Small intestine (tissue), 7 donors: ENCODE data around the gene NRXN3. TPM values are rescaled to one million over a fixed set of nuclear protein-coding genes. Genes with fewer than 3 reads are reported as not detected.

Experiments used
- DNase-seq, 2 donors: peaks; one replicate each; pipeline versions ENCODE4 v3.0.0 to v3.0.0-alpha.2; 2013
- FAIRE-seq: peaks from 2 replicates; lab custom pipeline; 2012; peaks lifted over from hg19 to GRCh38; lab: Jason Lieb, UNC
- H3K27ac ChIP-seq, 3 donors: one replicate each; pipeline ENCODE4 v1.5.1; 2013; ENCODE audit warnings: low read length in 2 of 3, mild to moderate bottlenecking in 2 of 3, control low read depth in 1 of 3, inconsistent platforms in 1 of 3, low read depth in 1 of 3, moderate library complexity in 1 of 3
- H3K27me3 ChIP-seq, 3 donors: one replicate each; pipeline ENCODE4 v1.6.1; 2013; ENCODE audit warnings: low read length in 3 of 3, inconsistent platforms in 1 of 3; ENCODE audit not compliant: control insufficient read depth in 3 of 3, insufficient read depth in 3 of 3
- H3K36me3 ChIP-seq, 3 donors: one replicate each; pipeline ENCODE4 v1.6.1; 2013; ENCODE audit warnings: low read length in 3 of 3, inconsistent platforms in 1 of 3, low read depth in 1 of 3, mild to moderate bottlenecking in 1 of 3, moderate library complexity in 1 of 3; ENCODE audit not compliant: control insufficient read depth in 3 of 3, insufficient read depth in 2 of 3
- H3K4me1 ChIP-seq, 3 donors: one replicate each; pipeline ENCODE4 v1.6.1; 2013; ENCODE audit warnings: low read length in 2 of 3, inconsistent platforms in 1 of 3, low read depth in 1 of 3, mild to moderate bottlenecking in 1 of 3, moderate library complexity in 1 of 3; ENCODE audit not compliant: control insufficient read depth in 3 of 3, insufficient read depth in 2 of 3
- H3K4me3 ChIP-seq, 3 donors: one replicate each; pipeline ENCODE4 v1.5.1; 2013; ENCODE audit warnings: low read length in 3 of 3, control low read depth in 1 of 3, inconsistent platforms in 1 of 3, low read depth in 1 of 3, mild to moderate bottlenecking in 1 of 3, moderate library complexity in 1 of 3
- H3K9me3 ChIP-seq, 2 donors: one replicate each; pipeline ENCODE4 v1.6.1; 2013; ENCODE audit warnings: low read depth in 1 of 2, low read length in 1 of 2; ENCODE audit not compliant: control insufficient read depth in 2 of 2, insufficient read depth in 1 of 2
- WGBS, 3 donors: extraction: QIAGEN DNeasy Blood & Tissue Kit; methylation state at CpG; one replicate each; pipeline ENCODE4 v1.1.7; 2013; 5-methylcytosine and 5-hydroxymethylcytosine counted together
- polyA plus RNA-seq, 4 donors: library from polyadenylated mRNA; stranded (reverse) in 3 of 4; unstranded in 1 of 4; fragments of 200-250 nt in 3 of 4; fragments of 120-200 nt in 1 of 4; gene quantifications; one replicate each; pipeline versions ENCODE4 v1.2.1 to v1.2.3, GENCODE V29; 2013
- donor health status: healthy with polysubstance abuse.
- donor health status: control.
- donor health status: control.
- donor health status: Bipolar disorder and iron deficiency.
- donor health status: healthy.

NRXN3 gene
- polyA plus RNA-seq, 4 donors = 2.3 TPM; not detected in 2

DNA sequence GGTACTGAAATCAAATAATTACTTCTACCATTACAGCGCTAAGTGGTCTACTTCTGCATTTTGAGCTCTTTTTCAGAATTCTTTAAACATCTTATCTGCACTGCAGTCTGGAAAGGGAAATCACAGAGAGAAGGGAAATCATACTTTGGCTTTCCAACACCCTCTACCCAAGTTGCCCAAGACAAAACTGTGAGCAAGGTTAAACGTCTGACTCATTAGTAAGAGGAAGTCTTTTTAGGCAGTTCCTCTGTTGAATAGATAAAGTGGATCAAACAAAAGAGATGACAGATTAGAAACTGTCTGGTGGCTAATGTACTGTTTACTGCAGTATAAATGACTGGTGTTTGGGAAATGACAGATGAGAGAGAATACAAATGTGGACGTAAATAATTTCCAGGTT lies 858.1 kb downstream of the NRXN3 start:
- no peaks in the 10 kb centered on the region for H3K9me3 ChIP-seq
- no peaks in the 10 kb centered on the region for H3K27me3 ChIP-seq
- H3K4me1 ChIP-seq = no peaks in the 10 kb centered on the region
- H3K27ac ChIP-seq = no peak overlapping the region
- DNase-seq (no peak), FAIRE-seq (no peak)
- 44 to 59% (median 52%) methylated on average over 3 of the region's 3 CpGs for whole genome bisulfite sequencing, 3 donors
- H3K36me3 ChIP-seq = no peaks in the 10 kb centered on the region
- H3K4me3 ChIP-seq = no peak overlapping the region

DNA sequence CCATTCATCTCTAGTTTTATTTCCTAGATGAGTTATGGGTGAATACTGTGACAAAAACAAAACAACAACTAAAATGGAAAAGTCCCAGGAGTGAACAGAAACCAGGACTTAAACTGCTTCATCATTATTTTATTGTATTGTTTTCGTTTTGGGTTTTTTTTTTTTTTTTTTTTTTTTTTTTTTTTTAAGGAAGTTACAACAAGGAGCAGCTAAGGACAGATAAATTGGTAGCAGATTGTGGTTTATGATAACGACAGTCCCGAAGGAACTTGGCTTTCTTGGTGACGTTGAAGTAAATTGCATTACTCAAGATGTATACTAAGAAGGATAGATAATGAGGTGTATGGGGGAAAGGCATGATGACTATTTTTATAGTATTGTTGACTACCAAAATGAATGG lies 866.3 kb downstream of the NRXN3 start:
- WGBS, 3 donors = 62 to 76% (median 68%) methylated on average over 4 of the region's 4 CpGs
- Histone ChIP-seq H3K36me3 (no peaks in the 10 kb centered on the region), H3K9me3 (peaks cover 0 to 4% of the 10 kb centered on the region in 2 donors), H3K27me3 (no peaks in the 10 kb centered on the region), H3K27ac (no peak overlapping the region), H3K4me3 (no peak overlapping the region), H3K4me1 (no peaks in the 10 kb centered on the region)
- DNase-seq (no peak), FAIRE-seq (no peak)

DNA sequence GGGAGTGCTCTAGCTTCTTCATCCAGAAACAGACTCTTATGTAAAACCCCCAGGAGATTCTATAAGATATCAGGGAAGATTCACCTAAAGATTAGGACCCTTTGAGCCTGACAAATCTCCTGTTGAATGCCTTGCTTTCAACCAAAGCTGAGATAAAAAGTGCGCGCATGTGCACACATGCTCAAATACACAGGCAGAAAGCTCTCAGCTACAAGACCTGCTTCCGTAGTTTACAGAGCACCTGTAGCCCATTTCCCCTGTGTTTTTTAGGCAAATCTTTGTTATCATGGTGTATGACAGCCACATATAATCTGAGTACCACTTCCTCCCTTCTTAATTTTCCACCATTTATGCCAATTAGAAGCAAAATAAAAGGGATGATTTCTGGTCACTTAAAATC lies 866.9 kb downstream of the NRXN3 start:
- no peaks in the 10 kb centered on the region for H3K4me1 ChIP-seq
- peaks cover 0 to 4% of the 10 kb centered on the region in 2 donors for H3K9me3 ChIP-seq
- DNase-seq (no peak), FAIRE-seq (no peak)
- no peaks in the 10 kb centered on the region for H3K27me3 ChIP-seq
- no peak overlapping the region for H3K4me3 ChIP-seq
- no peak overlapping the region for H3K27ac ChIP-seq
- no peaks in the 10 kb centered on the region for H3K36me3 ChIP-seq
- WGBS, 3 donors = 72 to 90% (median 84%) methylated on average over 3 of the region's 3 CpGs

DNA sequence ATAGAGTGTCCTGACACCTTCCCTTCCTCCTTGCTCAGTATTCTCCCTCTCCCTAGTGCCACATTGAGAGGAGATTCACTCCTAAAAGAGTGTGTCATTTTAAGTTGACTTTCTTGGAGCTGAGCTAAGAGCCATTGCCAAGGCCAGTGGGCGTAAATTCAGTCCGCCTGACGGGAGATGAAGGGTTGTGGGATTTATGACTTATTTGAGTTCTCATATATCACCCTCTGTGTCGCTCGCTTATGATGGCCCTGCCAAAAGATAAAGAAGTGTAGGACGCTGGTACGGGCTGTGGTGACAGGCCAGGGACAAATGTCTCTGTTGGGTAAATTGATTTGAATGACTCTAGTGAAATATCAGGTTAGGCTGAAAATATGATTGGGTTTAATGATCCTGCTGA lies 867.4 kb downstream of the NRXN3 start:
- H3K4me1 ChIP-seq = no peaks in the 10 kb centered on the region
- H3K27ac ChIP-seq = no peak overlapping the region
- FAIRE-seq (no peak), DNase-seq (no peak)
- H3K27me3 ChIP-seq = no peaks in the 10 kb centered on the region
- peaks cover 0 to 4% of the 10 kb centered on the region in 2 donors for H3K9me3 ChIP-seq
- 21 to 59% (median 41%) methylated on average over 7 of the region's 7 CpGs for WGBS, 3 donors
- H3K4me3 ChIP-seq = no peak overlapping the region
- H3K36me3 ChIP-seq = no peaks in the 10 kb centered on the region

DNA sequence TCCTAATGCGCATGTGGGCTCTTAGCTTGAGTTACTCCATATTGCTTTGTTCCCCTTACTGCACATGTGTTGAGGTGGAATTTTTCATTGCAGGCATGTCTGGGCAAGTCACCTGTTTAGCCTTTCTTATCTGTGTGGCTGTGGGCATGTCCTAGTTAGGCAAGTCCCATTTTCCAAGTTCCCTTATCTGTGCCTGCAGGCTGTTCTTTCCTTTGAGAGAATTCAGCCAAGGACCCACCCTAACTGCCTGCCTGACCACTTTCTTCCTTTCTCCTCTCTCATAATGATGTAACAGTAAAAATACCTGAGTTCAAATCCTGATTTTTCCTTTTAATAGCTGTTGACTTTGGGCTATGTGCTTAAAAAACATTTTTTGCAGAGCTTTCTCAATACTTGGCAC lies 870.6 kb downstream of the NRXN3 start:
- no peak for DNase-seq
- FAIRE-seq = no peak
- peaks cover 0 to 4% of the 10 kb centered on the region in 2 donors for H3K9me3 ChIP-seq
- no peaks in the 10 kb centered on the region for H3K4me1 ChIP-seq
- no peaks in the 10 kb centered on the region for H3K36me3 ChIP-seq
- H3K27ac ChIP-seq = no peak overlapping the region
- WGBS, 3 donors = 90 to 98% (median 92%) methylated on average over 1 of the region's 1 CpG
- H3K27me3 ChIP-seq = no peaks in the 10 kb centered on the region
- no peak overlapping the region for H3K4me3 ChIP-seq

DNA sequence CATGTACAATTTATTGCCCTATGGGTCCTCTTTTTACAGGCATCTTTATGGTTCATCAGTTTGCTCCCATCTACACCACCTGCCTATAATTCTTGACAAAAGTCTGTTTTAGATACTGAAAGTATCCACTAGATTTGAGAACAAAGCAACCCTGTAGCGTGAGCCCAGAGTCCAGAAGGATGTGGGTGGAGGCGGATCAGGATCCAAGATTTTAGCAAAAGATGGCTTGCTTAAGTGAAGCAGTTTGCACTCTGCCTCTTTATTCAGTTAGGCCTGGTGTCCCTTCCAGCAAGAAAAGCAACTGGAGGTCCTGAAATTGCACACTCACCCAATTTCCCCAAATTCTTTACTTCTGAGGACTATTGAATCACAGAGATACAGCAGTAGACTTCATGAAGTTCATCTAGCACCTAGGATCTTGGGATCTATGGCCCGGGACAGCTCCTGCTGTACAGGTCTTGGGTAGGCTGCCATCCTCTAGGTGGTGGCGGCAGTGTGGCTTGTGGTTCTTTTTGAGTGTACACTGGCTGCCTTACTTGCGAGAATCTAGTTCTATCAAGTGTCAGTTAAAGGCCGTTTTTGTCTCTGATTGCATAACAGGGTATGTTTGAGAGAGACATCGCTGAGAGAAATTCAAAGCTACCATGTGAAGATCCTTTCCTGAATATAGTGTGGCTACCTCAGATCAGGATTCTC lies 873.2 kb downstream of the NRXN3 start:
- DNase-seq = no peak
- no peaks in the 10 kb centered on the region for H3K4me1 ChIP-seq
- 90 to 94% (median 92%) methylated on average over 7 of the region's 7 CpGs for WGBS, 3 donors
- FAIRE-seq = no peak
- H3K9me3 ChIP-seq = peaks cover 0 to 4% of the 10 kb centered on the region in 2 donors
- no peaks in the 10 kb centered on the region for H3K36me3 ChIP-seq
- H3K4me3 ChIP-seq = no peak overlapping the region
- no peaks in the 10 kb centered on the region for H3K27me3 ChIP-seq
- H3K27ac ChIP-seq = no peak overlapping the region

DNA sequence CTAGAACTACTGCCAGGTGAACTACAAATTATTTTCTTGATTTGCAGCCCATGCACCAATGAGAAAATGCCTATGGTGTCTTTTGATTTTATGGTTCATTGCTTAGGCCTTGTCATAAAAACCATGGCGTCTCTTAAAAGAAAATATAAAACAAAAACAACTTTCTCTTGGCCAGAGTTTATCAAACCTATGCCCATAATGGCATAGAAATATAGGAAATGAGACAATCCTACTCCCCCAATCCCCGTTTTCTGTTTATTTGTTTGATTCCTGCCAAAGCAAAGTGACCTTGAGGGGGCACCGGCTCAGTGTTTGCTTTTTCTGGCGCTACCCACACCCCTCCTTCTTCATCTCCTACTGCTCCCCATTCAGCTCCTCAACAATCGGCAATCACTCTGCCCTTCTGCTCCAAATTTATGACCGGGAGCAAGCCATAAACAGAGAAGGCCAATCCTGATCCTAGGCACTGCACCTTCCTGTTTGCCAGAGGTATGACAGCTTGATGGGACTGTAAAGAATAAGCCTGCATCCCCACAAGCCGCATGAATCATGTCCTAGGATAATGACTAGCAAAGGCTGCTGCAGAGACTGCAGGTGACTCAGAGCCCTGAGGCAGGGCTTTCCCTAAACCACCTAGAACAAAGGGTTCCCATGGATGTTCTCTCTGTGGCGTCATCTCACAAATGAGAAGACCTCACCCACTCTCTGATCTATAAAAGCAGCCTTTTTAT lies 874.9 kb downstream of the NRXN3 start:
- Histone ChIP-seq H3K27ac (no peak overlapping the region), H3K4me3 (no peak overlapping the region), H3K4me1 (no peaks in the 10 kb centered on the region), H3K36me3 (no peaks in the 10 kb centered on the region), H3K9me3 (peaks cover 0 to 4% of the 10 kb centered on the region in 2 donors), H3K27me3 (no peaks in the 10 kb centered on the region)
- no peak for FAIRE-seq
- WGBS, 3 donors = 15 to 46% (median 28%) methylated on average over 8 of the region's 8 CpGs
- DNase-seq = no peak

DNA sequence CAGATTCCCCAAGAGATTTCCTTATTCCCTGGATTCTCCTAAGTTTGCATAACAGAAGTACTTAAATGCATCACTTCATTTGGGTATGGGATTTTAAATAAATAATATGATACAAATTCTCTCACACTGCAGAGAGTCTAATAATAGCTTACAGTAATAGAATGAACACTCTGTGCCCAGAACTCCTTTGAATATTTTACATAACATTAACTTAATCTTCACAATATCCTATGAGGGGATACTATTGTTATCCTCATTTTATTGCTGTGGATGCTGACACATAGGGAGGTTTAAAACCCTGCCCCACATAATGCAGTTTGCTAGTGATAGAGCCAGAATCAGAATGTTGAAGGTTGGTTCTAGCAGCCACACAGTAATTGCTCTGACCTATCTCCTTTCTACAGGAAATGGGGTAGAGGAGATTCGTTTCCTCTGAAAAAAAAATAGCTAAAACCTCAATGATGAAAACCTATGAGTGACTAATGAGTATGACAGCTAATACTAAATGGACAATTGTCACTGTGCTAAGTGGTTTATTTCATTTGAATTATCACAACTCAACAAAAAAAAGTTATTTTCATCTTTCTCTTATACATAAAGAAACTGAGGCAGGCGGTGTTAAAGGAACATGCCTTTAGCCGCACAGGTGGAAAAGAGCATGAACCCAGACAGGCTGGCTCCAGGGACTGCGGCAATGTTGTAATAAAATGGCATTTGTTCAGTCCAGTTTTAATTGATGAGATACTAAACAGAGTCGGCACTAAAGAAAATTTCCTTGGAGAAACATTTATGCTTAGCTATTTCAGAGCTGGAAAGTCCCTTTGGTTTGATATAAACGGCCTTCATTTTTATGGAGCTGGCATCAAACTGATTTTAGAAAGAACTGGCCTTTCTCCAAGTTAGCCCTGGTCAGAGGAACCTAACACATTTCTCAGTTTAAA lies 880.9 kb downstream of the NRXN3 start:
- FAIRE-seq = no peak
- Histone ChIP-seq H3K36me3 (no peaks in the 10 kb centered on the region), H3K27ac (no peak overlapping the region), H3K27me3 (no peaks in the 10 kb centered on the region), H3K9me3 (no peaks in the 10 kb centered on the region), H3K4me1 (no peaks in the 10 kb centered on the region), H3K4me3 (no peak overlapping the region)
- DNase-seq = no peak
- WGBS, 3 donors = 47 to 60% (median 53%) methylated on average over 6 of the region's 6 CpGs
